BJ (cell line): Measurements from ENCODE around the gene SBK3. TPM values are rescaled to one million over a fixed set of nuclear protein-coding genes. Genes with fewer than 3 reads are reported as not detected.
A peak's percentile ranks its signal among the peaks of the same experiment; 100 is the strongest.

Source experiments
- CTCF ChIA-PET: fragments of 350-600 bp; formaldehyde crosslinking; extraction: SDS; loops from one replicate; lab custom pipeline; 2021; ENCODE audit warnings: antibody characterized with exemption, inconsistent platforms; lab: Yijun Ruan, JAX
- POLR2A ChIA-PET: fragments of 300-600 bp; sonication (Branson Sonifier 250); formaldehyde crosslinking; extraction: SDS; loops from one replicate; lab custom pipeline; 2021; ENCODE audit warnings: antibody characterized with exemption; lab: Charles Lee
- DNase-seq: peaks from one replicate; pipeline ENCODE4 v3.0.0-alpha.2; 2011; ENCODE audit warnings: low read depth
- H3K27me3 ChIP-seq: 2 replicates; pipeline ENCODE4 v1.6.0; 2011; ENCODE audit warnings: low read length; ENCODE audit not compliant: control insufficient read depth, insufficient read depth
- H3K36me3 ChIP-seq: 2 replicates; pipeline ENCODE4 v1.5.1; 2011; ENCODE audit warnings: low read length; ENCODE audit not compliant: control insufficient read depth, insufficient read depth
- H3K4me3 ChIP-seq: 2 replicates; pipeline ENCODE4 v1.5.1; 2011; ENCODE audit warnings: low read depth, mild to moderate bottlenecking, control low read depth, low read length
- polyA plus RNA-seq: library from polyadenylated mRNA; depleted of rRNA; stranded (reverse); fragments of >200 nt; gene quantifications from 2 replicates; pipeline ENCODE4 v1.2.3, GENCODE V29; 2011
- TF ChIP-seq, protein P1 (sequence below): IDR thresholded peaks from 2 replicates; pipeline ENCODE4 v1.5.1; 2011; ENCODE audit warnings: low read depth, mild to moderate bottlenecking, control low read depth, inconsistent platforms, low read length, moderate library complexity; ENCODE audit not compliant: insufficient read depth

The SBK3 gene
- polyA plus RNA-seq, 1 experiment = 0.11 TPM

DNA sequence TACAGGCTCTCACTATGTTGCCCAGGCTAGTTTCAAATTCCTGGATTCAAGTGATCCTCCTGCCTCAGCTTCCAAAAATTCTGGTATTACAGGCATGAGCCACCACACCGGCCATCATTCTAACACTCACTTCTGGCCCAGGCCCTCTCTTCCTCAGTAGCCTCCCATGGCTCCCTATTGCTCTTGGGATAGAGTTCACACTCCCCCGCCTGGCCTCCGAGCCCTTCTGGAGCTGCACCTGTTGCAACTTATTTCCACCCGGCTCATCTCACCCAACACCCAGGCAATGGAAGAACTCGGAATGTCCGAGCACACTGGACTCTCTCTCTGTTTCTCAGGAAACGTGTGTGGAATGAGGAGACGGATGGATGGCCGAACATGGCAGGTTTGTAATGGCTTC, 9.0 kb upstream of the SBK3 start:
- Histone ChIP-seq H3K4me3 (no peak overlapping the region), H3K27me3 (no peaks in the 10 kb centered on the region), H3K36me3 (no peaks in the 10 kb centered on the region)
- no peak for DNase-seq
- POLR2A ChIA-PET = no interaction called here
- CTCF ChIA-PET = interaction anchor here (0.9 kb wide), 1 partner anchor 34 kb away, joined by 3 read pairs; no protein-coding TSS in a partner anchor
- TF ChIP-seq, protein P1, sequence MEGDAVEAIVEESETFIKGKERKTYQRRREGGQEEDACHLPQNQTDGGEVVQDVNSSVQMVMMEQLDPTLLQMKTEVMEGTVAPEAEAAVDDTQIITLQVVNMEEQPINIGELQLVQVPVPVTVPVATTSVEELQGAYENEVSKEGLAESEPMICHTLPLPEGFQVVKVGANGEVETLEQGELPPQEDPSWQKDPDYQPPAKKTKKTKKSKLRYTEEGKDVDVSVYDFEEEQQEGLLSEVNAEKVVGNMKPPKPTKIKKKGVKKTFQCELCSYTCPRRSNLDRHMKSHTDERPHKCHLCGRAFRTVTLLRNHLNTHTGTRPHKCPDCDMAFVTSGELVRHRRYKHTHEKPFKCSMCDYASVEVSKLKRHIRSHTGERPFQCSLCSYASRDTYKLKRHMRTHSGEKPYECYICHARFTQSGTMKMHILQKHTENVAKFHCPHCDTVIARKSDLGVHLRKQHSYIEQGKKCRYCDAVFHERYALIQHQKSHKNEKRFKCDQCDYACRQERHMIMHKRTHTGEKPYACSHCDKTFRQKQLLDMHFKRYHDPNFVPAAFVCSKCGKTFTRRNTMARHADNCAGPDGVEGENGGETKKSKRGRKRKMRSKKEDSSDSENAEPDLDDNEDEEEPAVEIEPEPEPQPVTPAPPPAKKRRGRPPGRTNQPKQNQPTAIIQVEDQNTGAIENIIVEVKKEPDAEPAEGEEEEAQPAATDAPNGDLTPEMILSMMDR = no peak

DNA sequence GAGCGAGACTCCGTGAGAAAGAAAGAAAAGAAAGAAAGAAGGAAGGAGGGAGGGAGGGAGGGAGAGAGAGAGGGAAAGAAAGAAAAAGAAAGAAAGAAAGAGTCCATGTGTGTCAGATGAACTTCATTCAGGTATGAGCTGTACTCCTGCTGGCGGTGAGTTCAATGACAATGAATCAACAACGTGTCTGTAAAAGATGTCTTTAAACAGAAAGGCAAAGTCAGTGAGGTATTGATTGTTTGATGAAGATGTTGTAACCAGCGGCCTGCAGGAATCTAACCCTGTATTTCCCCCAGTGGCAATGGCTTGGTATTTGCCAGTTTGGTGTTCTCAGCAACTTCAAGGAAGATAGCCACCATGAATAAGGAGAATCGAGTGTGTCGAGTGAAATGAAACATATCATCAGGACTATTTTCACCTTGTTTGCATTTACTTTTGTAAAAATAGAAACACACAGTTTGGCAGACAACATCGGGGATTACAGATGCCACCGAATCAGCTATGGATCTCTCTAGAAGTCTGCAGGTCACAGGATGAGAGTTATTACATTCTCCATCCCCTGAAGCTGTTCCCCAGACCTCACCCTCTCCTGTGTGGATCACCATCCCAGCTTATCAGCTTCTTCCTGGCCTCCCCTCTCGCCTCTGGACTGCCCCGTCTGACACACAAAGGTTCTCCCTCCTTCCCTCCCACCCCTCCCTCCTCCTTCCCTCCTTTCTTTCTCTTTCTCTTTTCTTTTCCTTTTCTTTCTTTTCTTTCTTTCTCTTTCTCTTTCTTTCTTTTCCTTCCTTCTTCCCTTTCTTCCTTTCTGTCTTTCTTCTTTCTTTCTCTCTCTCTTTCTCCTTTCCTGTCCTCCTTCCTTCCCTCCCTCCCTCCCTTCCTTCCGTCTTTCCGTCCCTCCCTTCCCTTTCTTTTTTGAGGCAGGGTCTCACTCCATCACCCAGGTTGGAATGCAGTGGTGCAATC, 8.2 kb upstream of the SBK3 start:
- Histone ChIP-seq H3K27me3 (no peaks in the 10 kb centered on the region), H3K36me3 (no peaks in the 10 kb centered on the region), H3K4me3 (no peak overlapping the region)
- POLR2A ChIA-PET = no interaction called here
- CTCF ChIA-PET = interaction anchor here (0.5 to 1.5 kb wide), 4 partner anchors 23 to 587 kb away, joined by 3 read pairs; no protein-coding TSS in a partner anchor
- DNase-seq = no peak
- TF ChIP-seq, protein P1 = no peak

DNA sequence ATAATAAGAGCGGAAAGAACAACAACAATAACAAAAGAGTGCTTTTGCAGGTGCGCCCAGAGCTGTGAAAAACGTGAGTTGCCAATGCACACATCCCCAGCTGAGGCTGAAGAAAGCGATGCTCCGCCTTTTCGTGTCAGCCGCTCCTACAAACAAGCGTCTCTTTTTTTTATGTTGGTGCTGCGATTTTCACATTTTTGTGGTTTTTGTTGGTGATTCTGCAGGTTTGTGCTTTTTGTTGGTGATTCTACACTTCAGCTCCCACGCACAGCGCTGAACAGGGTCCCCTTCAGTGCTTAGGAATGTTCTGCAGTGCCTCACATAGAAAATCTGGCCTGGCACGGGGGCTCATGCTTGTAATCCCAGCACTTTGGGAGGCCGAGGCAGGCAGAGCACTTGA, 7.3 kb upstream of the SBK3 start:
- POLR2A ChIA-PET = no interaction called here

DNA sequence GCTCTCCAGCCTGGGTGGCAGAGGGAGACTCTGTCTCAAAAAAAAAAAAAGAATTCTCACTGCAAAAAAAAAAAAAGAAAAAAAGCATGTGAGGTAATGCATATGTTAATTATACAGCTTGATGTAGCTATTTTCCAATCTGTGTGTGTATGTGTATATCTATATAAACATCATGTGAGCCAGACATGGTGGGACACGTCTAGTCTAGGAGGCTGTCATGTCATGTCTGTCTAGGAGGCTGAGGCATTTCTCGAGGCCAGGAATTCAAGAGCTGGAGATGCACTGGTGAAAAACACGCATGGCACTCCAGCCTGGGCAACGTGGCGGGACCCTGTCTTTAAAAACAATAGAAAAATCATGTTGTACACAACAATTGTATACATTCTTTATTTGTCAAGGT, 6.9 kb upstream of the SBK3 start:
- H3K27me3 ChIP-seq = no peaks in the 10 kb centered on the region
- ChIA-PET CTCF (interaction anchor here (0.6 to 1.5 kb wide), 2 partner anchors 24 to 35 kb away, joined by 3 read pairs; no protein-coding TSS in a partner anchor), POLR2A (no interaction called here)
- TF ChIP-seq, protein P1 = no peak
- H3K36me3 ChIP-seq = no peaks in the 10 kb centered on the region
- no peak for DNase-seq
- no peak overlapping the region for H3K4me3 ChIP-seq

More for the DNA sequence above, 7.3 kb upstream of the SBK3 start:
- Histone ChIP-seq H3K27me3 (no peaks in the 10 kb centered on the region), H3K36me3 (no peaks in the 10 kb centered on the region), H3K4me3 (no peak overlapping the region)
- CTCF ChIA-PET = interaction anchor here (0.6 to 1.5 kb wide), 2 partner anchors 24 to 35 kb away, joined by 3 read pairs; no protein-coding TSS in a partner anchor
- peak; percentile 85 for DNase-seq
- TF ChIP-seq, protein P1 = no peak

DNA sequence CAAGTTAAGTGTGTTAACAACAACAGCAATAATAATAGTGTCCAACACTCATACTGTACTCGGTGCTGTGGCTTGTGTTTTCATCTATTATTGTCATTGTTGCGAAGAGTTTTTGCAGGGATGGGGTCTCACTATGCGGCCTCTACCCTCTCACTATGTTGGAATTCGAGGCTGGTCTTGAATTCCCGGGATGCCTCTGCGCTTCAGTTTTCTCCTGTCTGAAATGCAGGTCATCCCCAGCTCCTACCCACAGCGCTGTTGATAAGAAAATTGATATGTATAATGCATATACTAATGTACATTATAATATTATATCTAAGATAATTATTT, 4.9 kb upstream of the SBK3 start:
- TF ChIP-seq, protein P1 = no peak
- POLR2A ChIA-PET = no interaction called here
- H3K4me3 ChIP-seq = peak overlapping the region; percentile 7
- no peak for DNase-seq
- H3K27me3 ChIP-seq = no peaks in the 10 kb centered on the region
- no peaks in the 10 kb centered on the region for H3K36me3 ChIP-seq
- CTCF ChIA-PET = interaction anchor here (1.3 kb wide), 1 partner anchor 409 kb away, joined by 3 read pairs; no protein-coding TSS in a partner anchor
